GM18868 (cell line): ENCODE measurements around the gene MYH7.
"Not testable (repeated sequence)": the region's sequence is repeated elsewhere in the genome, so short reads cannot be mapped to it uniquely, and the experiment has no call there.

Experiments
- ATAC-seq: cut with Tn5 transposase; IDR thresholded peaks from one replicate; pipeline ENCODE4 v1.9.1; 2021; ENCODE audit warnings: mild to moderate bottlenecking, moderate library complexity; ENCODE audit not compliant: unreplicated experiment

Gene MYH7

DNA sequence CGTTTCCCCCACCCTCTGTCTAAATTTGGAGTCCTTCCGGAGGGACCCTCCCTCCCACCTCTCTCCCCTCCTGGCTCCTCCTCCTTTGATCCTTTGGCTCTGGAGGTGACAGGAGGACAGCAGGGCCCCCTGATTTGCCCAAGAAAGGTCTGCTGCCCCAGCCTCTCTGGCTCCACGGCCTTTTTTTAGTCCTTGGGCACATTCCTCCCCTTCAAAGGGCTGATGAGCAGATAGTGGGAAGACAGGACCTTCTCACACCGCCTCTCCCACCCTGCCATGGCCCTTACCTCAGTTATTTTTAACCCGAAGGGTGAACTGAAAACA, 27.2 kb downstream of the MYH7 start:
- no peak for ATAC-seq

DNA sequence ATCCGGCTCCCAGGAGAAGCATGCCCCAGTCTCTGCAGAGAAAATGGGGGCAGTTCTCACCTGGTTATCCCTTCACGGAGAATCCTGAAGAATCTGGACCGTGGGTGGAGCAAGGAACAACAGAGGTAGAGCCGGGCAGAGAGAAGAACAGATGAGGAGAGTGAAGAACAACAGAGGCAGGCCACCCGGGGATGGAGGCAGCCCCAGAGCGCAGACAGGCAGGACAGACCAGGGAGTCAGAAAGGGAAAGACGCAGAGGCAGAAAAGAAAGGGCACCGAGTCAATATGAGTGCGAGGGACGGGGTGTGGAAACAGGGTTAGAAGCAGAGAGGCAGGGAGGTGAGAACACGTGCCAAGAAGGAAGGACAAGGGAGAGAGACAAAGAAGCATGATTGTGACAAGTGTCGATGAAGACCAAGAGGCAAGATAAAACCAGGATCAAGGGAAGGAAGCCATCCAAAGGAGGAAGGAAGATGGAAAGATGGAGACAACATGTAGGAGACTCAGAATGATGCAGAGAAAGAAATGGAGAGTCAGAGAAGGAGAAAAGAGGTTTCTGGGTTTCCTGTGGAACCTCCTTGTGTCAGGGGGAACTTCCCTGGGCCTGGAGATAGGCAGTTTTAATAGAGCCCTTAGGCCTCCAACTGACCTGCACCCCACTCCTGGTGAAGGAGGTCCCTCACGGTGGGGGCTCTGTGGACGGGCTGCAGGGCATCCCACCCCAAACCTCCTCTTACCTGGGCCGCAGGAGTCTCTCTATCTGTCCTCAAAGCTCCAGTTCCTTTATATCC, 27.7 kb downstream of the MYH7 start, which contains the start of gene MYH6:
TSS of gene MYH6 (minus strand) at position 758 of the 791 bp plus-strand sequence. CDS start 1,050 bp downstream, outside the sequence.
- ATAC-seq = no peak

DNA sequence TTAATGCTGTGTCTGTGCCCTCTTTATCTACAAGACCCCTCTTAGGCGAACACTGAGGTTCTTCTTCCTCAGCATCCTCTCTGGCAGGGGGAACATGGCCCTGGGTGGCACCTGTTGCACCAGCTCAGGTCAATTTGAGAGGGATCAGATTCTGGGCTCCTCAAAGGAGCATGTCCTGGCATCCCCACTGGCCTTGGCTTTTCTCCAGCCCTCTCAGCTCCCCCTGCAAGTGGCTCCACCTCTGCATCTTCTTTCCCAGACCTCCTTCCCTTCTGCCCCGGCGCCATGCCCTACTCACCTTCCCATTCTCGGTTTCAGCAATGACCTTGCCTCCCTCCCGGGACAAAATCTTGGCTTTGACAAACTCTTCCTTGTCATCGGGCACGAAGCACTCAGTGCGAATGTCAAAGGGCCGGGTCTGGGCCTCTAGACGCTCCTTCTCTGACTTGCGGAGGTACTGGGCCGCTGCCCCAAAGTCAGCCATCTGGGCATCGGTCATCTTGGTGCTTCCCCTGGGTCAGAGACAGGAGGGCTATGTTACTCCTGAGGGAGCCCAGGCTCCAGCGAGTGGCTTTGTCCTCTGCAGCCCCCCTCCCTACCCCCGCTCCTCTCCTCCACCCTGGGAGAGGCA, 28.6 kb downstream of the MYH7 start:
- no peak for ATAC-seq

DNA sequence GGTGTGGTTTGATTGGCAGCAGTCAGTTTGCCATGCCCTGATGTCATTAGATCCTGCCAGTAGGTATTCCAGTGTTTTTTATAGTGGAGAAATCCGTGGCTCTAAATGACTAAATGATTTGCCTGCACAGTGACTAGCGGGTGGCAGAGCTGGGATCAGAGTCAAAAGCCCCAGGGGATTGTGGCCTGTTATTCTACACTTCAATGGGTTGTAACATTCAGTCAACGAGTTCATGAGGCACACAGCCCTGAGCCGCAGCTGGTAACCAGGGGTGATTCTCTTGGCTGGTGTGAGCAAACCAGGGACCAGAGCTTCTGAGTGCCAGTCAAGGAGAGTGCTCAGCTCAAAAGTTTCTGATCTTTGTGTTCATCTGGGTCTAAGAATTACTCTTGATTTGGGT, 29.2 kb downstream of the MYH7 start:
- ATAC-seq = peak; percentile 68

DNA sequence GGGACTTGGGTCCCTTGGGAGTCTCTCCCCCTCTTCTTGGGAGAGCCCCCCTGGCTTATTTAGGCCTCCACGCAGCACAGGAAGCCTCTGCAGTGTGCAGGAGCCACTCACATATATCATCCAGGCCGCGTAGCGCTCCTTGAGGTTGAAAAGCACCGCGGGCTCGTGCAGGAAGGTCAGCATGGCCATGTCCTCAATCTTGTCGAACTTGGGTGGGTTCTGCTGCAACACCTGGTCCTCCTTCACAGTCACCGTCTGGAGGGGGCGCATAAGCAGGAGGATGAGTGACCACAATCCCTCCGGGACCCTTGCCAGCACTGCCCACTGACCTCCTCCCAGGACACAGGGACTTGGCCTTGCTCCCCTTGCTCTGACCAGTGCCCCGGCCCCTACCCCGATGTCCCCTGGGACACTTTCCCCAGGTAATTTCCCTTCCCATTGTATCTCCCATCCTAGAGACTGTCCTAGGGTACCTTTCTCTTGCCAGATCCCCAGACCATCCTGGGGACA, 29.9 kb downstream of the MYH7 start:
- no peak for ATAC-seq

DNA sequence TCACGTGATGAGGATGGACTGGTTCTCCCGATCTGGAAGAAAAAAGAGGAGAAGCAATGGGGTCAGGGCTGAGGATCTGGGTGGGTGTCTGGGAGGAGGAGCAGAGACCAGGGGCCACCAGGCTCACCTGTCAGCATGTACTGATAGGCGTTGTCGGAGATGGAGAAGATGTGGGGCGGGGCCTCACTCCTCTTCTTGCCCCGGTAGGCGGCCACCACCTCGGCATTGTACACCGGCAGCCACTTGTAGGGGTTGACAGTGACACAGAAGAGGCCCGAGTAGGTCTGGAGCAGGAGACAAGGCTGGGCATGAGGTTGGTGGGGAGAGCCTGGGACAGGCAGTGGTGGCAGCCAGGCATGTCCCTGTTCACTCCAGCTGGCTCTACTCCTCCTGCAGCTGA, 30.4 kb downstream of the MYH7 start:
- ATAC-seq = no peak

DNA sequence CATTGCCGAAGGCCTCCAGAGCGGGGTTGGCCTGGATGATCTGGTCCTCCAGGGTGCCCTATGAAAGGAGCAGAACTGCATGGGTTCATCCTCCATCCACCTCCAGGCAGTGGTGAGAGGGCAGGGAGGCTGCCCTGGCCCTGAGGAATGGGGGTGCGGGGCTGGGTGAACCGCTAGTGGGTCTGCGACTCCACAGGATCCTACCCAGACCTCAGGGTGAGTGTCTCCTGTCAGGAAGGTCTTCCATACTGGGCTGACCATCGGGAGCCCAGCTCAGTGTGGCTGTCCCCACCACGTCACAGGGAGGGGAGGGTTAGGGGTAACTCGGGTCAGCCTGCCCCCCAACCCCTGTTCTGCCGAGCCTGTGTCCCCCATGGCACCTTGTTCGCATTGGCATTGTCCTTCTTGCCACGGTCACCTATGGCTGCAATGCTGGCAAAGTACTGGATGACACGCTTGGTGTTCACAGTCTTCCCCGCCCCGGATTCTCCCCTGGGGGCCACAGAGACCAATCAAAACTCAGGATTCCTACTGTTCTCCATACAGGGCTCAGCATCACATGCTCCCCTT, 31.0 kb downstream of the MYH7 start:
- no peak for ATAC-seq

DNA sequence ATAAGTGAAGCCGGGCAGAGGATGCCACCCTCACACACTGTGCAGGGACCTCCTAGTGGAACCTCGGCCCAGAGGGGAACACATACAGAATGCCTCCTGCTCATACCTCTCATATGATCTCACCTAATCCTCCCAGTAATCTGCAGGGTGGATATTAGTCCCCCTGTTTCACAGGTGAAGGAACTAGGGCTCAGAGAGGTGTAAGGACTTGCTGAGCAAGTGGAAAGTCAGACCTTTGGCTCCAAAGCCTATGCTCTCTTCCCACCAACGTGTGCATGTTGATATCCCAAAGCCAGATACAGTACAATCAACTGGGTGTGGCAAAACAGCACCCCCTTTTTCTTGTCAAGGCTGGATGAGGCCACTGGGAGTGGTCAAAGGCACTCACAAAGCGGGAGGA, 31.6 kb downstream of the MYH7 start:
- ATAC-seq = no peak

DNA sequence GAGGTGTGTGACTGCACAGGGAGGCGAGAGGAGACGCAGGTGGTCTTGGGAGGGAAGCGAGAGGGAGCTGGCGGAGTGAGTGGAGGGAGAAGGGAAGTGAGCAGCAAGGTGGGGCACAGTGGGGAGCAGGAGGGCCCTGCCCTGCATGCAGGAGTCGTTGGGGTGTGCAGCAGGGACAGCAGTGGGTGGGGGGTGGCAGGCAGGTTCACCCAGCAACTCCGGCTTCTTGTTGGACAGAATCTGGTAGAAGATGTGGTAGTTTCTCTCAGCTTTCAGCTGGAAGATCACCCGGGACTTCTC, 32.4 kb downstream of the MYH7 start:
- ATAC-seq = no peak

DNA sequence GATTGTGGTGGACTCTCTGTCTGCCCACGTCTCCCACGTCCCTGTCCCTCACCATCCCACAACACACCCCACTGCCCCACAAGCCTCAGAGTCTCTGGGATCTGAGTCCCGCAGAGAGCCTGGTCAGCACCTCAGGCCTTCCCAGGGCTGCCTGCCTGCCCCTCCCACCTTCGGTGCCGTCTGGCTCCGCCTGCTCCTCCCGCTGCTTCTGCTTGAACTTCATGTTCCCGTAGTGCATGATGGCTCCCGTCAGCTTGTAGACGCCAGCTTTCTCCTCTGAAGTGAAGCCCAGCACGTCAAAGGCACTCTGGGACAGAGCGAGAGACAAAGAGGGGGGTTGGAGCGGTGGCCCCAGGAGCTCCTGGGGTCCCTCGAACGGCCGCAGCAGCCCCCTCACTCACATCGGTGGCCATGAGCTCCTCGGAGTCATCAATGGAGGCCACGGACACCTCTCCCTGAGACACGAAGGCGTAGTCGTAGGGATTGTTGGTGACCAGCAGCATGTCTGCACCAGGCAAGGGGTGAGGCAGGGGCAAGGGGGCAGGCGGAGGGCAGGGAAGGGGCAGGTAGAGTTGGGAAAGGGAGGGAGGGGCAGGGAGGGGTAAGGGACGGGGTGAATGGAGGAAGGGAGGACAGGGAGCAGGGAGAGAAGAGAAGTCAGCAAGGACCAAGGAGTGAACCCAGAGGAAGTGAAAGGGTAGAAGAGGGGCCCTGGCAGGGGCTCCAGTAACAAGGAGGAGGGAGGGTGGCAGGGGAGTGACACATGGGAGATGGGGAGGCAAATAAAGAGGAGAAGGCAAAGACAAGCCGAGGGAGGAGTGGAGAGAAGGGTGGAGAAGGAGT, 32.9 kb downstream of the MYH7 start:
- no peak for ATAC-seq

DNA sequence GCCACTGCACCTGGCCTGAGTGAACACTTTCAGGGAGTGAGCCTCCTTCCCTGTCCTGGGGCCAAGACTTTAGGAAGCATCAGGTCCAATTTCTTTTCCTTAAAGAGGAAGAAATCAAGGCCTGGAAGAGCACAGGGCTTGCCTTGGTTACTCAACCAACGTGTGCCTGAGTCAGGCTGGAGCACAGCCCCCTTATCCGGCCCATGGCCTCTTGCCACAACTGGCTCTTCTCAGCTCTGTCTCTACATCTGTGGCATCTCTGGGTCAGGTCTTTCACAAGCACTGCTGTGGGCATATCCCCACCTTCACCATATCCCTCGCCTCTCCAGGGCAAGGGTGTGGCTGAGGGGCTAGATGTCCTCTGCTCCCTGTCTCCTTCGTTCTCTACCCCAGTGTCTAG, 34.2 kb downstream of the MYH7 start:
- no peak for ATAC-seq

DNA sequence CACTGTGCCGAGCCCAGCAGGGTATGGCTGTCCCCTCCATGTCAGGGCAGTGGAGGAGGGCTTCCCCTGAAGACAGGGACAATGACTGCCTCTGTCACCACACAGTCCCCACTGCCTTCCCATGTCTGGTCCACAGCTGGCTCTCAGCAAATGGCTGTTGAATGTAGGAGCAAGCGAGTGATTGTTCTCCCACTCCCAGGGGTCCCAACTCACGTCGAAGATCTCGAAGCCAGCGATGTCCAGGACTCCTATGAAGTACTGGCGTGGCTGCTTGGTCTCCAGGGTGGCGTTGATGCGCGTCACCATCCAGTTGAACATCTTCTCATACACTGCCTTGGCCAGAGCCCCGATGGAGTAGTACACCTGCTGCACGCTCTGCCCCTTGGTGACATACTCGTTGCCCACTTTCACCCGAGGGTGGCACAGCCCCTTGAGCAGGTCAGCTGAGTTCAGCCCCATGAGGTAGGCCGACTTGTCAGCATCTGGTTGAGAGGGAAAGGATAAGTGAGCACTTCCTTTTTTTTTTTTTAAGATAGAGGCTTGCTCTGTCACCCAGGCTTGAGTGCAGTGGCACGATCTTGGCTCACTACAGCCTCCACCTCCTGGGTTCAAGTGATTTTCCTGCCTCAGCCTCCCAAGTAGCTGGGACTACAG, 34.8 kb downstream of the MYH7 start:
- not testable (repeated sequence) for ATAC-seq

DNA sequence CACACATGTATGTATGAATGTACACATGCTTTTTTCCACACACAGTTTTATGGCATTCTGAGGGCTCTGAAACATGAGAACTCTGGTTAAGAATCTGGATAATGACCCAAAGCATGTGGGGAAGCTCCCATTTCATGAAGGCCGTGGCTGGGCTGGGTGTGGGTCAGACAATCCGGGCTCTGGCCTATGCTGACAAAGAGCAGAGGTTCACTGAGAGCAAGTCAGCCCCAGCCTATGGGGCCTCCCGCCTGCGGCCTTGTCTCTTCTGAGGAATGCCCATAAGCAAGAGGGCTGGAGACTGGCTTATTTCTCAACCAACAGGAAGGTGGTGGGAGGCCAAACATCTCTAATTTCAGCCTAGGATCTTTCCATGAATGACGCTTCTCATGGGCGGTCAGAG, 35.9 kb downstream of the MYH7 start:
- ATAC-seq = no peak

DNA sequence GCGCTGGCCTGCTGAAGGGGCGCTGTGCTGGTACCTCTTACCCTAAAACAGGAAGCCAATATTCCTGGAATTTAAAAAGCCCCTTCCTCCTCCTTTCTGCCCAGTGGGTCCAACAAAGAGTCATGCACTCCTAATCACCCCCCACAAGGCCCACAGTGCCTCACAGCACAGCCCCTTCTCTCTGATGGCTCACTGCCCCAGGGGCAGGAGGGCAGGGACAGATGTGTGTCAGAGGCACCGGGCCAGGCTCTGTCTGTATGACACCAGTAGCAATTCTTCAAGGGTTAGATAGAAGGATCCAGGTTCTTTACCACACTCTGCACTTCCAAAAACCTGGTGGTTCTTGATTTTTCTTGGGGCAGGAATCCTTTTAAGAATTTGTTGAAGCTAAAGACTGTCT, 36.3 kb downstream of the MYH7 start:
- no peak for ATAC-seq

DNA sequence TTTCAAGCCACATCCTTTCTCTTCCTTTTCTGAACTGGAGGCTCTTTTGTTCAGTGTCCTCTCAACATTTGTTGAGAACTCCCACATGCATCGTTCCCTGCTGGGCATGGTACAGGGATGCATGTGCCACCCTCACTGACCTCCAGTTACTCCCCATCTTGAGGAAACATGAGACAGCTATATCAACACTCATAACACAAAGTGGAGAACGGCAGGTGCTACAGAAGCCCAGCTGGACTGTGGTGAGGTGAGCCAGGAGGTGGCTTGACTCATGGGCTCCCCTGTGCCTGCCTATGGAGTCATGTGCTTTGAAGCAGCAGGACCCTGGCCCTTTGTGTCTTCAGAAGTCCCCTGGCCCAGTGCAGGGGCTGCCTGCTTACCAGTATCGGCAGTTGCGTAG, 37.1 kb downstream of the MYH7 start:
- no peak for ATAC-seq

DNA sequence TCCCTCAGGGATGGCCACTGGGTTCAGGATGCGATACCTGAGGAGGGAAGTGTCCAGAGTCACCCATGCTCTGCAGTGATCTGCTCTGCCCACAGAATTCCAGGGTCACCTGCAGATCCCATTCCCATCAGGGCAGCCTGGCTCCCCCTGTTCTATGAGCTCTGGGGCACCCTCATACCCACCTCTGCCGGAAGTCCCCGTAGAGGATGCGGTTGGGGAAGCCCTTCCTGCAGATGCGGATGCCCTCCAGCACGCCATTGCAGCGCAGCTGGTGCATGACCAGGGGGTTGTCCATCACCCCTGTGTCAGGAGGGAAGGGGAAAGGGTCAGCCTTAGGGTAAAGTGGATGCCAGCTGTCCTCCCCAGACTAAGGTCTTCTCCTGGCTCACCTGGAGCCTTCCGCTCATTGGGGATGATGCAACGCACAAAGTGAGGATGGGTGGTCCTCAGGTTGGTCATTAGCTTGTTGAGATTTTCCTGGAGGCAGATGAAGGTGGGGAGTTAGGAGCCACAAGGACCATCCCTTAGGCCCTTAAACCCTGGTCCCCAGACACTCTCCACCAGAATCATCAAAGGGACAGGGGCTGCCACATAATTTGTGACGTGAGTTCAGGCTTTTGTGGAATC, 38.6 kb downstream of the MYH7 start:
- no peak for ATAC-seq

DNA sequence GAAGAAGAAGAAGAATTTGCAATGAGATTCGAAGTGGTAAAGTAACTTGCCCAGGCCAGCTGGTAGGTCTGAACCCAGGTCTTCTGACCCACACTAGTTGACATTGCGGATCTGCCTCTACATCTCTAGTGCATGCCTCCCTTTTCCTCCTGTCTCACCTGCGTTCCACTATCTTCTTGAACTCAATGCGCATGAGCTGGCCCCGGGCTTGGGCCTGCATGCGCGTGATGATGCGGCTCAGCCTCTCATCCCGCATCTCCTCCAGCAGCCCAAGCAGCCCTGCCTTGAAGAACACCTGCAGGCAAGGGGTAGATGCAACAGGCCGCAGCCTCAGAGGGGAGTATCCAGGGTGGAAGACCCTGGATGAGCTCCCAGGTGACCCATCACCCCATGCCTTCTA, 39.3 kb downstream of the MYH7 start:
- ATAC-seq = no peak

DNA sequence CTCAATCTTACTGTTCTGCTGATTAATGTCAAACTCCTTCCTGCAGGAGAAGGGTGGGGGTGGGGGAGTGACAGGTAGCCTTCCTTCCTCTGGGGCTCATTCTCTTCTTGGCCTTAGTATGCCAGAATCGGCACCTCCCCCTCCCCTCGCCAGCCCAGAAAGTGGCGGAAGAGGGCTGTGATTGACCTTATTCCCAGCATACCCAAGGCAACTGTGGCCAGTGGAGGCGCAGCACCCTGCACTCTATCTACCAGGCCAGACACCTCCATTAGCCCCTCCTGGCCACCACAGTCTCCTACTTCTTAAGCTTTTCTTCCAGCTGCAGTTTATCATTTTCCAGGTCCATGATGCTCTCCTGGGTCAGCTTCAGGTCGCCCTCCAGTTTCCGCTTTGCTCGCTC, 42.8 kb downstream of the MYH7 start:
- ATAC-seq = no peak

DNA sequence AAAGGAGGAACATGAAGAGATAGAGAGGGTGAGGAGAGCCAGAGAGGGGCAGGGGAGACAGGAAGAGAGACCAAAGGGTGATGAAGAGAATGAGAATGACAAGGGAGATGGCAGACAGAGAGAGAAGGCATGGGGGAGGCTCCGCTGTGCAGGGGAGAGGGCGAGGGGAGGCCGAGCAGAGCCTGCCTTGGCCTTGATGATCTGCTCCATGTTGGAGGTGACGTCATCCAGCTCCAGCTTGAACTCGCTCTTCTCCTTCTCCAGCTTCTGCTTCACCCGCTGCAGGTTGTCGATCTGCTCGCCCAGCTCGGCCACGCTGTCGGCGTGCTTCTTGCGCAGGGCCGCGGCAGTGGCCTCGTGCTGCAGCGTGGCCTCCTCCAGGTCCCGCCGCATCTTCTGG, 45.6 kb downstream of the MYH7 start:
- ATAC-seq = not testable (repeated sequence)

DNA sequence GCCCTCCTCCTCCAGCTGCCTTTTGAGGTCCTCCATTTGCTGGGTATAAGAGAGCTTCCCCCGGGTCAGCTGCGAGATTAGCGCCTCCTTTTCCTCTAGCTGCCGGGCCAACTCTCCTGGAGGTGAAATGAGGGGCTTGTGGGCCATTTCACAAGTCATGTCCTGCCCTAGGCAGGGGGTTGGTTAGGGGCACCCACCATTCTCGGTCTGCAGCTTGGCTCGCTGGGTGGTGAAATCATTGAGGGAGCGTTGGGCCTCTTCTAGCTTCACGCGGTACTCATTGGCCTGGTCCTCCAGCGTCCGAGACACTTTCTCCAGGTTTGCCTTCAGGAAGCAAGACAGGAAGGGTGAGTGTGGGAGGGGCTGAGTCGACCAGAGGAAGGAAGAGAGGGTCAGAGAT, 46.1 kb downstream of the MYH7 start:
- no peak for ATAC-seq

DNA sequence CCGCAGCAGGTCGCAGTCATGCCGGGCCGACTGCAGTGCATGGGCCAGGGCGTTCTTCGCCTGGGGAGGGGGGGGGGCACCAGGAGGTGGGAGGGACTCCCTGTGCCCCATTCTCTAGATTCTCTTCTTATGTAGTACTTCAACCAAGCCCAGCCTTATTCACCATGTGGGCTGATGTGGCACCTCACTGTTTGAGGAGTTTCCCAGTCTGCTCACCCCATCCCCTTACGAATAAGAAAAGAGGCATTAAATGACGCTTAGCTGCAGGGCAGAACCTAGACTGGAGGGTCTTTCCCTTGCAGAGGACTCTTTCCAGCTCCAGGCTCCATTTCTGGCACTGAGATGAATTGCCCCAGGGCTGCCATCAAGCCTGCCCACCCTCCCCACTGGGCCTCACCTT, 46.5 kb downstream of the MYH7 start:
- no peak for ATAC-seq
